ENCODE results near the gene PRELID3B.

DNA sequence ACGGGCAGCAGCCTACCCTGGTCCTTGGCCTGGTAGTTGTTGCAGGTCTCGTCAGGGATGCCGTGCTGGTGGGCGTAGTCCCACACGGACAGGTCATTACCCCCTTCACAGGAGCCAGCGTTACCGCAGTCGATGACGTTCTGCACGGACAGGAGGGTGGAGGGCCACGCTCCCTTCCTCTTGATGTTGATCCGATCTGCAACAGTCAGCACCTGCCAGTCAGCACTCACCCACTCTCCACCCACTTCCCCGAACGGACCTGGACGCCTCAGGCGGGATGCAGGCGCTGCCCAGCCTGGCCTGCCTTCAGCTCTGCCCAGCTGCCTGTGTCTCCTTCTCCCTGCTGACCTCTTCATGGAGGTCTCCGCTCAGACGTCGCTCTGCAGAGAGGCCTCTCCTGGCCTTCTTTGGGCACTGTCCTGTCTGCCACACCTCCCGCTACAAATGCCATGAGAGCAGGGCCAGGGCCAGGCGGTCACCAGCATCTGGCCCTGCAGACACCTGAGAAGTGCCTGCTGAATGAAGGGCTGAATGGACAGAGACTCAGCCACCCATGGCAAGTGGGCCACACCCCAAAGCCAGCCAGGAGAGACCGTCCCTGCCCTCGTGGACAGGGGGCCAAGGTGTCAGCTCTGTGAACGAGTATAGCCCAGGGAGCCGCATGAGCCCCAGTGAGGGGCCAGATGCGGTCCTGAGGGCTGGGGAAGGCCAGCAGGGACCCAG is 41.0 kb downstream of the PRELID3B start:
- TF ChIP-seq CTCF (IDR thresholded peaks at IDR 0.05) (no peak), POLR2AphosphoS5 (IDR thresholded peaks at IDR 0.05) (no peak), POLR2A (IDR thresholded peaks at IDR 0.05) (no peak), EP300 (IDR thresholded peaks at IDR 0.05) (no peak)

Measured in upper lobe of left lung (tissue), 4 donors.